Right kidney (tissue), 9 donors: Measurements from ENCODE around the gene RCVRN.

ENCODE experiments used
- DNase-seq: peaks from one replicate; pipeline ENCODE4 v3.0.0-alpha.2; 2016
- long read RNA-seq, 8 donors: transcript quantifications; one replicate each; lab custom pipeline, GENCODE V29; 2026

RCVRN gene
- long read RNA-seq, donor 1: 0 reads
- long read RNA-seq, donor 2: 0 reads
- long read RNA-seq, donor 3: 0 reads
- long read RNA-seq, donor 4: 0 reads
- long read RNA-seq, donor 5: 0 reads
- long read RNA-seq, donor 6: 0 reads
- long read RNA-seq, donor 7: 0 reads
- long read RNA-seq, donor 8: 0 reads

- DNase-seq: no peak
Measured at GRCh38 chr17:9905078-9905415, at the start of gene RCVRN. Gene RCVRN (minus strand): TSS chr17:9905271. CDS start chr17:9905180, 91 bp downstream.

- no peak for DNase-seq
Measured at GRCh38 chr17:9953492-9953891, 48.4 kb upstream of the RCVRN start.

GRCh38 chr17:9951803-9952202, 46.7 kb upstream of the RCVRN start:
- DNase-seq: no peak

GRCh38 chr17:9948928-9949327, 43.9 kb upstream of the RCVRN start:
- no peak for DNase-seq

GRCh38 chr17:9944704-9945103, 39.6 kb upstream of the RCVRN start:
- DNase-seq: no peak

GRCh38 chr17:9943343-9943742, 38.3 kb upstream of the RCVRN start:
- DNase-seq: no peak

GRCh38 chr17:9942885-9943284, 37.8 kb upstream of the RCVRN start:
- DNase-seq: no peak

GRCh38 chr17:9941305-9941704, 36.2 kb upstream of the RCVRN start:
- DNase-seq: no peak

GRCh38 chr17:9940841-9941240, 35.8 kb upstream of the RCVRN start:
- DNase-seq: no peak

- no peak for DNase-seq
Measured at GRCh38 chr17:9938764-9939163, 33.7 kb upstream of the RCVRN start.

- DNase-seq: no peak
Measured at GRCh38 chr17:9937901-9938300, 32.8 kb upstream of the RCVRN start.

- no peak for DNase-seq
Measured at GRCh38 chr17:9937241-9937761, 32.2 kb upstream of the RCVRN start.

GRCh38 chr17:9936095-9936494, 31.0 kb upstream of the RCVRN start:
- DNase-seq: no peak

GRCh38 chr17:9935408-9935807, 30.3 kb upstream of the RCVRN start:
- DNase-seq: no peak

GRCh38 chr17:9934331-9934730, 29.3 kb upstream of the RCVRN start:
- no peak for DNase-seq

GRCh38 chr17:9932491-9932890, 27.4 kb upstream of the RCVRN start:
- no peak for DNase-seq

GRCh38 chr17:9931144-9931741, 26.2 kb upstream of the RCVRN start:
- no peak for DNase-seq

- no peak for DNase-seq
Measured at GRCh38 chr17:9929871-9930270, 24.8 kb upstream of the RCVRN start.

GRCh38 chr17:9928601-9929333, 23.7 kb upstream of the RCVRN start:
- peak; percentile 40 for DNase-seq

- DNase-seq: no peak
Measured at GRCh38 chr17:9926150-9926804, 21.2 kb upstream of the RCVRN start.

GRCh38 chr17:9925457-9925856, 20.4 kb upstream of the RCVRN start:
- DNase-seq: no peak

- peak; percentile 54 for DNase-seq
Measured at GRCh38 chr17:9924735-9925191, 19.7 kb upstream of the RCVRN start.
